Body of pancreas (tissue), 4 donors: ENCODE data around the gene CDK4. TPM values are rescaled to one million over a fixed set of nuclear protein-coding genes. Genes with fewer than 3 reads are reported as not detected.

Source experiments
- ATAC-seq: fragments of 150-250 bp; one replicate; pipeline ENCODE4 v1.9.1; 2016
- DNase-seq, 4 donors: peaks; one replicate each; pipeline ENCODE4 v3.0.0-alpha.2; 2019
- H3K27ac ChIP-seq, 4 donors: fragments of 200-600 bp; sonication (generic); 1 replicate in 3 of 4; 2 replicates in 1 of 4; pipeline versions ENCODE4 v1.5.1 to v1.6.1; 2016 to 2019; ENCODE audit warnings: mild to moderate bottlenecking in 1 of 4, mixed read lengths in 1 of 4, moderate library complexity in 1 of 4
- H3K27me3 ChIP-seq, 2 donors: fragments of 200-600 bp; sonication (generic); one replicate each; pipeline ENCODE4 v1.6.0; 2016; ENCODE audit warnings: mild to moderate bottlenecking in 1 of 2
- H3K36me3 ChIP-seq, 2 donors: fragments of 200-600 bp; sonication (generic); replicated peaks in 1 of 2; 2 replicates each; pipeline ENCODE4 v1.5.1; 2016; ENCODE audit warnings: low read depth in 2 of 2; ENCODE audit not compliant: insufficient read depth in 1 of 2
- H3K4me1 ChIP-seq: fragments of 200-600 bp; sonication (generic); one replicate; pipeline ENCODE4 v1.6.0; 2016
- H3K4me3 ChIP-seq, 2 donors: fragments of 200-600 bp; sonication (generic); 1 replicate in 1 of 2; 2 replicates in 1 of 2; pipeline ENCODE4 v1.5.1; 2016 to 2019
- H3K9me3 ChIP-seq, 3 donors: fragments of 200-600 bp; sonication (generic); 1 replicate in 2 of 3; 2 replicates in 1 of 3; pipeline ENCODE4 v1.5.1; 2016
- POLR2A ChIP-seq, 3 donors: fragments of 450-650 bp; IDR thresholded peaks; one replicate each; pipeline ENCODE4 v1.6.1; 2016; ENCODE audit warnings: antibody characterized with exemption in 3 of 3, mild to moderate bottlenecking in 2 of 3
- WGBS, 2 donors: methylation state at CpG; one replicate each; pipeline ENCODE4 v1.1.5; 2017; 5-methylcytosine and 5-hydroxymethylcytosine counted together
- intact Hi-C: fragments of 100-400 bp; cut with DNase I; formaldehyde crosslinking; loops from one replicate; pipeline ENCODE4 v1.15.1; 2023
- total RNA-seq, 2 donors: library from RNA; depleted of rRNA; stranded (reverse); fragments of >200 nt; gene quantifications; one replicate each; pipeline ENCODE4 v1.1.0, GENCODE V29; 2016
- TF ChIP-seq, protein P1 (sequence below), 7 experiments: fragments of 450-650 bp in 4 of 7; fragments of 200-600 bp in 3 of 7; sonication (generic) in 3 of 7; IDR thresholded peaks; one replicate each; pipeline ENCODE4 v1.5.1; 2016 to 2019; ENCODE audit warnings: antibody characterized with exemption in 7 of 7

The CDK4 gene
- total RNA-seq, 2 donors from 2014 or later: 27.0 to 81.2 TPM

DNA sequence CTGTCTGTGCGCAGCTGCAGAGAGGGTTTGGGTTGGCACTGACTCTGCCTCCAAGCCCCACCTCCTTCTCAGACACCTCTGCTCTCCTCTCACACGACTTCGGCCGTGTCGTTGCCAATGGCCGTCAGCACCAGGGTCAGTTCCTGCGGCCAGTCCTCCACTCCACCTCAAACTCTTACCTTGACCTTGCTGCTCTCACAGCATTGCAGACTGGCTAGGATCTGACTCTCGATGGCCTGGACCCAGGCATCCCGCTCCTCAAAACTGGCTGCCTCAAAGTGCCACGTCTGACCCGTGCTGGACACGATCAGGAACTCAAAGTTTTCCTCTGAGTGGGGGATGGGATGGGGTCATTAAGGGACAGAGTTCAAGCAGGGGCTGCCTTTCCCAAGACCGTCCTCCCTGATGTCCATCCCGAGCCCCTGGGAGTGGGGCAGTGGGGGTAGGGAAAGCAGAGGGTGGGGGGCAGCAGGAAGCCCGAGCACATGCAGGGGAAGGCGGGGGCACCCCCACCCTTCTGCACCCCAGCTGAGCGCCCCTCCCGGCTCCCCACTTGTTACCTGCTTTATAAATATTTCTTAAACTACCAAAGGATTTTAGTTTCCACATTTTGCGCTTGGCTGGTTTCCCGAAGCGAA lies 24.2 kb downstream of the CDK4 start:
- no peak for ATAC-seq
- WGBS, 2 donors: 47 to 56% methylated on average over 17 to 21 of the region's 21 CpGs
- peaks cover 23% of the 10 kb centered on the region for H3K4me1 ChIP-seq

DNA sequence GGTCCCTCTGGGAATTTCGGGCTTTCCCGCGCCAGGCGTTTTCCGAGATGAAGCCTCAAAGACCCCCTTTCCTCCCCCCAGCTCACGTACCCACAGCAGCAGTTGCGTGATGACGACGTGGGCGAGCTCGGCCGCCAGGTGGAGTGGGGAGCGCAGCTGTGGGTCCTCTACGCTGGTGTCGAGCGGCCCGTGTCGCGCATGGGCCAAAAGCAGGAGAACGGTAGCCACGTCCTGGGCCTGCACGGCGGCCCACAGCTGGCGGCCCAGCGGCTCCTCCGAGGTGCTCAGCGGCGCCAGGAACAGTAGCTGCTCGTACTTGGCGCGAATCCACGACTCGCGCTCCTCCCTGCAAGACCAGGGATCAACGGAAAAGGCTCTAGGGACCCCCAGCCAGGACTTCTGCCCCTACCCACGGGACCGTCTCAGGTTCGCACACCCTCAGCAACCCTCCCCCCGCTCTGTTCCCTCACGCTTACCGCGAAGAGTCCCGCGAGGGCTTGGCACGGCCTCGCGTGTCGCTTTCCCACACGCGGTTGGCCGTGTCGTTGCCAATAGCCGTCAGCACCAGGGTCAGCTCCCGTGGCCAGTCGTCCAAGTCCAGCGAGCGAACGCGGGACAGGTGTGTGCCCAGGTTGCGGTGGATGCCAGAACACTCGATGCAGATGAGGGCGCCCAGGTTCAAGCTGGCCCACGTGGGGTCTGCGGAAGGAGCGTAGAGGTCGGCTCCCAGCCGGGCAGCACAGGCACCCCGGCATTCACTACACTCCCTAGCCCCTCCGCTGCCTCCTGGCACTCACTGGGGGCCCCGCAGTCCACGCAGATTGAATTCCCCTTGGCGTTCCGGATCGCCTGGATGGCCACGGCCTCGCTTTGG lies 25.0 kb downstream of the CDK4 start:
- ATAC-seq: peak; percentile 51
- H3K9me3 ChIP-seq: no peaks in the 10 kb centered on the region
- peak overlapping the region; percentile 23 to 52 for H3K4me3 ChIP-seq
- WGBS, 2 donors: 14 to 30% methylated on average over 30 to 55 of the region's 76 CpGs
- no peaks in the 10 kb centered on the region for H3K27me3 ChIP-seq
- H3K36me3 ChIP-seq: no peaks in the 10 kb centered on the region
- peak; percentile 64 to 67 (median 65) for DNase-seq
- intact Hi-C loops: no loop called here
- H3K27ac ChIP-seq: peak overlapping the region in 2 of 4 donors; percentile 57 to 64
- peaks cover 23% of the 10 kb centered on the region for H3K4me1 ChIP-seq
- TF ChIP-seq, protein P1, sequence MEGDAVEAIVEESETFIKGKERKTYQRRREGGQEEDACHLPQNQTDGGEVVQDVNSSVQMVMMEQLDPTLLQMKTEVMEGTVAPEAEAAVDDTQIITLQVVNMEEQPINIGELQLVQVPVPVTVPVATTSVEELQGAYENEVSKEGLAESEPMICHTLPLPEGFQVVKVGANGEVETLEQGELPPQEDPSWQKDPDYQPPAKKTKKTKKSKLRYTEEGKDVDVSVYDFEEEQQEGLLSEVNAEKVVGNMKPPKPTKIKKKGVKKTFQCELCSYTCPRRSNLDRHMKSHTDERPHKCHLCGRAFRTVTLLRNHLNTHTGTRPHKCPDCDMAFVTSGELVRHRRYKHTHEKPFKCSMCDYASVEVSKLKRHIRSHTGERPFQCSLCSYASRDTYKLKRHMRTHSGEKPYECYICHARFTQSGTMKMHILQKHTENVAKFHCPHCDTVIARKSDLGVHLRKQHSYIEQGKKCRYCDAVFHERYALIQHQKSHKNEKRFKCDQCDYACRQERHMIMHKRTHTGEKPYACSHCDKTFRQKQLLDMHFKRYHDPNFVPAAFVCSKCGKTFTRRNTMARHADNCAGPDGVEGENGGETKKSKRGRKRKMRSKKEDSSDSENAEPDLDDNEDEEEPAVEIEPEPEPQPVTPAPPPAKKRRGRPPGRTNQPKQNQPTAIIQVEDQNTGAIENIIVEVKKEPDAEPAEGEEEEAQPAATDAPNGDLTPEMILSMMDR (IDR thresholded peaks at IDR 0.05): peak in 5 of 7 experiments; percentile 12 to 48 (median 29)
- TF ChIP-seq POLR2A (IDR thresholded peaks at IDR 0.05): no peak

More for the DNA sequence above, 24.2 kb downstream of the CDK4 start:
- Histone ChIP-seq H3K4me3 (no peak overlapping the region), H3K27ac (no peak overlapping the region), H3K27me3 (no peaks in the 10 kb centered on the region), H3K36me3 (no peaks in the 10 kb centered on the region), H3K9me3 (no peaks in the 10 kb centered on the region)
- DNase-seq: peak in 1 of 4 donors; percentile 26
- intact Hi-C loops: no loop called here
- TF ChIP-seq, protein P1 (IDR thresholded peaks at IDR 0.05): no peak
- TF ChIP-seq POLR2A (IDR thresholded peaks at IDR 0.05): no peak

DNA sequence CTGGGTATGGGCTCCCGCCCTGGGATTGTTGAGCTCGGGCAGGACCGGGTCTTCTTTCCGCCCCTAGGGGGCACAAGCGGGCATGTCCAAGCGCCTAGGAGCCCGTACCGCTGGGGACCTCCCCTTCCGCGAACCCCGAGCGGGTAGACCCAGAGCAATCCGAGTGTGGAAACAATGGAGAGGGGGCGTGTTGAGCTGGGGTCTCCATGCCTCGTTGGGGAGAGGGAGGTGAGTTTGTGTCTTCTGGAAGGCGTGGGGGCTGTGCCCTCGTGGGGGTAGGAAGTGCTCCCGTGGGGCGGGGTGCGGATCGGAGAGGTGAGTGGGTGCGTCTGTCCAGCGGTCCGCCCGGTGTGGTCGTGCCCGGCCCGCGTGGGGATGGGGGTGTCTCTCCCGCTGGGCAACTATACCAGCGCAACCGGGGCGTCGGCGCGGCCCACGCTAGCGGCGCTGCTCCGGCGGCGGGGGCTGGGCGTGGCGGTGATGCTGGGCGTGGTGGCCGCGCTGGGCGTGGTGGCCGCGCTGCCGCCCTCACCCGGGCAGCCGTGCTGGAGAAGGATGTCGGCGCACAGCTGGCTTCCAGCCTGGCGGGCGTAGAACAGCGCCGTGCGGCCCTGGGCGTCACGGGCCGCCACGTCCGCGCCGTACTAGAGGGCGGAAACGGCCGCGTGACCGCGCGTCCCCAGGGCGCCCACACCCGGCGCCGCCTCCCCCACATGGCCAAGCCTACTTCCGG lies 25.8 kb downstream of the CDK4 start:
- DNase-seq (peak; percentile 87 to 89 (median 88)), ATAC-seq (peak; percentile 82)
- WGBS, 2 donors: 2 to 11% methylated on average over 10 to 47 of the region's 79 CpGs
- peak overlapping the region; percentile 23 to 52 for H3K4me3 ChIP-seq
- intact Hi-C loops: no loop called here
- H3K9me3 ChIP-seq: no peaks in the 10 kb centered on the region
- H3K4me1 ChIP-seq: peaks cover 23% of the 10 kb centered on the region
- H3K27me3 ChIP-seq: no peaks in the 10 kb centered on the region
- peak; percentile 21 to 35 (median 32) for TF ChIP-seq POLR2A (IDR thresholded peaks at IDR 0.05)
- TF ChIP-seq, protein P1 (IDR thresholded peaks at IDR 0.05): peak; percentile 66 to 80 (median 76)
- H3K36me3 ChIP-seq: no peaks in the 10 kb centered on the region
- peak overlapping the region in 2 of 4 donors; percentile 57 to 64 for H3K27ac ChIP-seq

DNA sequence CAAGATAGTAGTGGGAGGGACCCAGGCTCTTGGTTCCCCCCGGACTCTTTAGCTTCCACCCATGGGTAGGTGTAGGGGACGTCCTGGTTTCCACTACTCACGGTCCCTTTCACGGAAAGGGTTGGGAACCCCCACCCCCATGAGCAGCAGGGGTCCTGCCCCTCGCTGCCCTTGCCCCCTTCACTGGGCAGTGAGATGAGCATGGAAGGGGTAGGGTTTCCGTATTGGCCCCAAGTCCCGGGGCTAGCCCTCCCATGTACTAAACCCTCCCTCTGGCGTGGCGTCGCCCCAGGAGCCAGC lies 26.3 kb downstream of the CDK4 start:
- 5 to 15% methylated on average over 3 to 10 of the region's 10 CpGs for WGBS, 2 donors
- H3K4me3 ChIP-seq: no peak overlapping the region
- no peak overlapping the region for H3K27ac ChIP-seq

More for the DNA sequence above, 26.3 kb downstream of the CDK4 start:
- DNase-seq (no peak), ATAC-seq (no peak)
- Histone ChIP-seq H3K9me3 (no peaks in the 10 kb centered on the region), H3K27me3 (no peaks in the 10 kb centered on the region), H3K36me3 (no peaks in the 10 kb centered on the region), H3K4me1 (peaks cover 23% of the 10 kb centered on the region)
- intact Hi-C loops: no loop called here
- no peak for TF ChIP-seq POLR2A (IDR thresholded peaks at IDR 0.05)
- TF ChIP-seq, protein P1 (IDR thresholded peaks at IDR 0.05): no peak
